Tongue (tissue), 2 donors: ENCODE measurements around the gene RTTN. TPM values are rescaled to one million over a fixed set of nuclear protein-coding genes. Genes with fewer than 3 reads are reported as not detected.

Experiments used
- DNase-seq: peaks from one replicate; pipeline ENCODE4 v3.0.0-alpha.2; 2015
- total RNA-seq: library from RNA; depleted of rRNA; stranded (reverse); fragments of >200 nt; gene quantifications from one replicate; pipeline ENCODE4 v1.2.3, GENCODE V29; 2014

The RTTN gene
- total RNA-seq, 1 donor from 2014 or later: 32.6 TPM

- no peak for DNase-seq
These were observed 180.7 kb downstream of the RTTN start for GRCh38 chr18:70024829-70025228.

- peak; percentile 20 for DNase-seq
These were observed 181.4 kb downstream of the RTTN start for GRCh38 chr18:70024093-70024492.

- DNase-seq: no peak
These were observed 182.9 kb downstream of the RTTN start for GRCh38 chr18:70022636-70023035.

GRCh38 chr18:70021498-70021897 is 184.0 kb downstream of the RTTN start:
- DNase-seq: no peak

- no peak for DNase-seq
These were observed 184.4 kb downstream of the RTTN start for GRCh38 chr18:70021043-70021442.

GRCh38 chr18:70019991-70020390 is 185.5 kb downstream of the RTTN start:
- no peak for DNase-seq

- DNase-seq: no peak
These were observed 186.4 kb downstream of the RTTN start for GRCh38 chr18:70019136-70019535.

- no peak for DNase-seq
These were observed 190.4 kb downstream of the RTTN start for GRCh38 chr18:70015127-70015526.

- DNase-seq: no peak
These were observed 199.9 kb downstream of the RTTN start for GRCh38 chr18:70005580-70005979.

- DNase-seq: no peak
These were observed 200.8 kb downstream of the RTTN start for GRCh38 chr18:70004696-70005095.

GRCh38 chr18:69999656-70000055 is 205.8 kb downstream of the RTTN start:
- DNase-seq: peak; percentile 45

- peak; percentile 74 for DNase-seq
These were observed 206.9 kb downstream of the RTTN start for GRCh38 chr18:69998523-69998987.

GRCh38 chr18:69996951-69997798 is 208.3 kb downstream of the RTTN start:
- DNase-seq: no peak

- DNase-seq: no peak
These were observed 209.1 kb downstream of the RTTN start for GRCh38 chr18:69996417-69996816.

- no peak for DNase-seq
These were observed 209.7 kb downstream of the RTTN start for GRCh38 chr18:69995774-69996173.

- no peak for DNase-seq
These were observed 212.7 kb downstream of the RTTN start for GRCh38 chr18:69992776-69993175.

- DNase-seq: no peak
These were observed 217.6 kb downstream of the RTTN start for GRCh38 chr18:69987870-69988269.

GRCh38 chr18:69985239-69985638 is 220.2 kb downstream of the RTTN start:
- DNase-seq: no peak

- no peak for DNase-seq
These were observed 223.1 kb downstream of the RTTN start for GRCh38 chr18:69982417-69982816.

GRCh38 chr18:69981948-69982347 is 223.5 kb downstream of the RTTN start:
- DNase-seq: no peak

GRCh38 chr18:69980982-69981804 is 224.3 kb downstream of the RTTN start:
- DNase-seq: peak; percentile 6

- no peak for DNase-seq
These were observed 225.0 kb downstream of the RTTN start for GRCh38 chr18:69980509-69980908.
